GM23338 (cell line): ENCODE data around the gene MRAS. TPM values are rescaled to one million over a fixed set of nuclear protein-coding genes. Genes with fewer than 3 reads are reported as not detected.

Experiments used
- ATAC-seq: fragments of 200-7000 bp; cut with Tn5 transposase; 3 replicates; pipeline ENCODE4 v1.9.1; 2020
- DNase-seq: peaks from one replicate; pipeline ENCODE4 v3.0.0-alpha.2; 2015; ENCODE audit warnings: low spot score
- H2AFZ ChIP-seq: fragments of 200-600 bp; sonication (generic); 2 replicates; pipeline ENCODE4 v1.8.0; 2016; ENCODE audit warnings: antibody characterized with exemption, mild to moderate bottlenecking, moderate library complexity
- H3F3A ChIP-seq: fragments of 200-600 bp; sonication (generic); replicated peaks from 2 replicates; pipeline ENCODE4 v1.8.0; 2017; ENCODE audit warnings: antibody characterized with exemption, mixed run types, low read depth
- H3K27ac ChIP-seq: fragments of 200-600 bp; sonication (generic); 2 replicates; pipeline ENCODE4 v1.6.1; 2016; ENCODE audit warnings: low read depth
- H3K27me3 ChIP-seq: fragments of 200-600 bp; sonication (generic); 2 replicates; pipeline ENCODE4 v1.8.0; 2016; ENCODE audit warnings: mild to moderate bottlenecking, mixed run types, moderate library complexity; ENCODE audit not compliant: insufficient read depth
- H3K36me3 ChIP-seq: fragments of 200-600 bp; sonication (generic); 2 replicates; pipeline ENCODE4 v1.8.0; 2016; ENCODE audit warnings: mild to moderate bottlenecking; ENCODE audit not compliant: insufficient read depth
- H3K4me1 ChIP-seq: fragments of 200-600 bp; sonication (generic); 2 replicates; pipeline ENCODE4 v1.8.0; 2016; ENCODE audit warnings: mild to moderate bottlenecking, moderate library complexity; ENCODE audit not compliant: insufficient read depth
- H3K4me2 ChIP-seq: fragments of 200-600 bp; sonication (generic); 2 replicates; pipeline ENCODE4 v1.7.1; 2017; ENCODE audit warnings: mixed run types
- H3K4me3 ChIP-seq: fragments of 200-600 bp; sonication (generic); 2 replicates; pipeline ENCODE4 v1.6.1; 2016; ENCODE audit warnings: mixed run types
- H3K79me2 ChIP-seq: fragments of 200-600 bp; sonication (generic); replicated peaks from 2 replicates; pipeline ENCODE4 v1.8.0; 2017; ENCODE audit warnings: mild to moderate bottlenecking; ENCODE audit not compliant: insufficient read depth
- H3K9me2 ChIP-seq: fragments of 200-600 bp; sonication (generic); 2 replicates; pipeline ENCODE4 v1.8.0; 2017; ENCODE audit not compliant: insufficient read depth
- H4K20me1 ChIP-seq: fragments of 200-600 bp; sonication (generic); replicated peaks from 2 replicates; pipeline ENCODE4 v1.8.0; 2017; ENCODE audit warnings: mild to moderate bottlenecking; ENCODE audit not compliant: insufficient read depth
- H3K27ac Mint-ChIP-seq: 2 replicates; pipeline ENCODE4 v1.8.0; 2020; ENCODE audit warnings: inconsistent platforms, mild to moderate bottlenecking, moderate library complexity, mixed read lengths
- H3K27me3 Mint-ChIP-seq: 3 replicates; pipeline ENCODE4 v1.8.0; 2022; ENCODE audit warnings: low read depth, mild to moderate bottlenecking, moderate library complexity, mixed read lengths, inconsistent platforms; ENCODE audit not compliant: insufficient read depth, poor library complexity
- H3K36me3 Mint-ChIP-seq: 3 replicates; pipeline ENCODE4 v1.8.0; 2021; ENCODE audit warnings: low read depth, mild to moderate bottlenecking, inconsistent platforms, moderate library complexity, mixed read lengths
- H3K4me1 Mint-ChIP-seq: 3 replicates; pipeline ENCODE4 v1.8.0; 2020; ENCODE audit warnings: mild to moderate bottlenecking, inconsistent platforms, mixed read lengths
- H3K4me3 Mint-ChIP-seq: 3 replicates; pipeline ENCODE4 v1.8.0; 2021; ENCODE audit warnings: moderate library complexity, mild to moderate bottlenecking, inconsistent platforms, mixed read lengths
- H3K9me3 Mint-ChIP-seq: 3 replicates; pipeline ENCODE4 v1.8.0; 2020; ENCODE audit warnings: moderate library complexity, mild to moderate bottlenecking, inconsistent platforms, mixed read lengths
- CTCF ChIP-seq, 2 experiments: fragments of 200-600 bp in 1 of 2; sonication (generic) in 1 of 2; conservative IDR thresholded peaks; 2 replicates each; pipeline versions ENCODE4 v1.5.1 to v1.6.1; 2016 to 2017; ENCODE audit warnings: antibody characterized with exemption in 2 of 2, low read depth in 2 of 2, mild to moderate bottlenecking in 2 of 2, moderate library complexity in 1 of 2
- EZH2 ChIP-seq: fragments of 200-600 bp; sonication (generic); IDR thresholded peaks from one replicate; pipeline ENCODE4 v1.8.0; 2017; ENCODE audit warnings: antibody characterized with exemption, mild to moderate bottlenecking, low read depth; ENCODE audit not compliant: unreplicated experiment
- JUNB ChIP-seq: IDR thresholded peaks from one replicate; pipeline ENCODE4 v1.6.1; 2016; ENCODE audit warnings: antibody characterized with exemption; ENCODE audit not compliant: unreplicated experiment
- NANOG ChIP-seq: IDR thresholded peaks from 2 replicates; pipeline ENCODE4 v1.6.1; 2016; ENCODE audit warnings: antibody characterized with exemption, borderline replicate concordance
- POLR2AphosphoS5 ChIP-seq: IDR thresholded peaks from 2 replicates; pipeline ENCODE4 v1.6.1; 2016; ENCODE audit warnings: antibody characterized with exemption, low read depth
- STAT1 ChIP-seq: IDR thresholded peaks from one replicate; pipeline ENCODE4 v1.6.1; 2016; ENCODE audit warnings: antibody characterized with exemption; ENCODE audit not compliant: unreplicated experiment
- ZNF331 ChIP-seq: fragments of 250-450 bp; sonication (Bioruptor Pico); IDR thresholded peaks from 2 replicates; pipeline ENCODE4 v1.5.0; 2020; ENCODE audit warnings: low read depth, mild to moderate bottlenecking, moderate library complexity
- polyA plus RNA-seq: library from polyadenylated mRNA; unstranded; fragments of >200 nt; fragmentation: Nextera tagmentation; extraction: Ambion mirVana; gene quantifications from 2 replicates; pipeline ENCODE4 v1.2.1, GENCODE V29; 2016
- total RNA-seq: library from RNA; depleted of rRNA; stranded (reverse); fragments of >200 nt; shearing (Covaris generic); gene quantifications from 2 replicates; pipeline ENCODE4 v1.2.3, GENCODE V29; 2014
- TF ChIP-seq, protein P1 (sequence below): IDR thresholded peaks from 2 replicates; pipeline ENCODE4 v1.6.1; 2016; ENCODE audit warnings: antibody characterized with exemption

The MRAS gene
- total and polyA plus RNA-seq, 2 experiments from 2014 or later, result 9.1 to 10.2 TPM

DNA sequence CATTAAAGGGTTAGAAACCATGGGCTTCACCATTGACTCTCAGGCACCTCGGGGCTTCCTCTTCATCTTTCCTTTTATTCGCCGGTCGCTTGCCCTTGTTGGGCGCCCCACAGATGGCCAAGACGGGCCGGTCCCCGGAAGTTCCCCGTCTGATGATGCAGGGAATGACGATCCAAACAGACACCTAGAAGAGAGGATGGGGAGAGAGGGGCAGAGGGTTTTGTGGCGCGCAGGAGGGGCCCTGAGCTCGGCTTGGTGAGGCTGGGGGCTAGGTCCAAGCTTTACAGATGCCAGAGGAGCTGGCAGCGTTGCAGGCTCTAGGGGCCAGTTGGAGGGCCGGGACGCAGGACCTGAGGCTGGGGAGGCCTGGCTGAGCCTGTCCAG, 85.5 kb downstream of the MRAS start (continued):
- no peak for TF ChIP-seq CTCF (conservative IDR thresholded peaks at IDR 0.05; ENCODE audit: low read depth in 2 of 2)
- TF ChIP-seq EZH2, result no peak
- TF ChIP-seq STAT1, result no peak
- no peak for TF ChIP-seq ZNF331 (CRISPR knock-in tag)

DNA sequence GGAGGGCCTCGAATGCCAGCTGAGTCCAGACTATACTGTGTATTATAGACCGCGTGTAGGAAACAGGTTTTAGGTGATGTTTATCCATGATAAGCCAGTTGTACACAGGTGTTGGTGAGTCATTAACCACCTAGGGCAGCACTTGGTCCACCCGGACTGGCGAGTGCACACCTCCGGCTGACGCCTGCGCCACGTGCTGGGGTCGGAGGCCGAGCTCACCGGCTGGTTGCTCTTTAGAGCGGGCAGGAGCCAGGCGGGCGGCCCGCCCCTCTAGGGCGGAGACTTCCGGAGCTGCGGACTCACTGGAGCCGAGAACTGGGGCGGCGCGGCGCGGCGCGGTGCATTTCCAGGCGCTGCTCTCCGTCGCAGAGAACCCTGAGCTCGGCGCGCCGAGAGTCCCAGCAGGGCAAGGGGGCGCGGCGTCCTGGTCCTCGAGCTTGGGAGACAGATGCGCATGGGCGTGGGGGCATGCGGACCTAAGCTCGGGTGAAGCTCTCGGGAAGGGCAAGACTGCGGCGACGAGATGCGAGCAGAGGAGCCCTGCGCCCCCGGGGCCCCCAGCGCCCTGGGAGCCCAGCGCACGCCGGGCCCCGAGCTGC, 86.0 kb downstream of the MRAS start, which contains the start of gene ESYT3:
Gene ESYT3 (plus strand): TSS at position 341 of the 599 bp plus-strand sequence. CDS start 183 bp downstream, at position 524.
- Mint-ChIP-seq H3K27me3 (peaks cover 45% of the 10 kb centered on the region), H3K4me3 (peak within 1 kb of the TSS; percentile 75), H3K4me1 (peaks cover 9% of the 10 kb centered on the region), H3K36me3 (peaks cover 2% of the 10 kb centered on the region; the same call in 1 of the 3 replicates), H3K27ac (no peak within 1 kb of the TSS), H3K9me3 (peaks cover 13% of the 10 kb centered on the region)
- peaks cover 52% of the 10 kb centered on the region for H3K27me3 ChIP-seq
- 0 out of 2 replicates have a peak, but pooled peaks cover 4% of the 10 kb centered on the region for H3F3A ChIP-seq
- H3K27ac ChIP-seq, result no peak within 1 kb of the TSS
- H3K36me3 ChIP-seq, result no peaks in the 10 kb centered on the region
- H2AFZ ChIP-seq, result peak within 1 kb of the TSS; percentile 97
- H3K4me3 ChIP-seq, result peak within 1 kb of the TSS; percentile 86
- no peak; the same call in 1 of the 2 replicates for TF ChIP-seq NANOG
- TF ChIP-seq POLR2AphosphoS5, result peak; percentile 79
- H3K4me1 ChIP-seq, result peaks cover 7% of the 10 kb centered on the region; the same call in 1 of the 2 replicates
- no peaks in the 10 kb centered on the region for H3K79me2 ChIP-seq
- peaks cover 9% of the 10 kb centered on the region for H4K20me1 ChIP-seq
- peak; percentile 90 for ATAC-seq
- peak within 1 kb of the TSS; percentile 98 for H3K4me2 ChIP-seq
- no peaks in the 10 kb centered on the region for H3K9me2 ChIP-seq
- DNase-seq, result peak; percentile 89

GRCh38 chr3:138434875-138435772, 86.7 kb downstream of the MRAS start:
- peak overlapping the region; percentile 86 for H3K4me3 ChIP-seq
- peak; percentile 60 for ATAC-seq
- H3K27me3 Mint-ChIP-seq, result peaks cover 46% of the 10 kb centered on the region
- H3K79me2 ChIP-seq, result no peaks in the 10 kb centered on the region
- 0 out of 2 replicates have a peak, but pooled peaks cover 4% of the 10 kb centered on the region for H3F3A ChIP-seq
- no peak overlapping the region for H3K27ac ChIP-seq
- TF ChIP-seq, protein P1, sequence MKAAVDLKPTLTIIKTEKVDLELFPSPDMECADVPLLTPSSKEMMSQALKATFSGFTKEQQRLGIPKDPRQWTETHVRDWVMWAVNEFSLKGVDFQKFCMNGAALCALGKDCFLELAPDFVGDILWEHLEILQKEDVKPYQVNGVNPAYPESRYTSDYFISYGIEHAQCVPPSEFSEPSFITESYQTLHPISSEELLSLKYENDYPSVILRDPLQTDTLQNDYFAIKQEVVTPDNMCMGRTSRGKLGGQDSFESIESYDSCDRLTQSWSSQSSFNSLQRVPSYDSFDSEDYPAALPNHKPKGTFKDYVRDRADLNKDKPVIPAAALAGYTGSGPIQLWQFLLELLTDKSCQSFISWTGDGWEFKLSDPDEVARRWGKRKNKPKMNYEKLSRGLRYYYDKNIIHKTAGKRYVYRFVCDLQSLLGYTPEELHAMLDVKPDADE, result no peak
- TF ChIP-seq EZH2 (peak; percentile 70), JUNB (no peak)
- H3K4me1 ChIP-seq, result peaks cover 7% of the 10 kb centered on the region; the same call in 1 of the 2 replicates
- no peak overlapping the region for H3K27ac Mint-ChIP-seq
- H3K9me2 ChIP-seq, result no peaks in the 10 kb centered on the region
- peak; percentile 64 for DNase-seq
- H3K4me3 Mint-ChIP-seq, result peak overlapping the region; percentile 75
- peaks cover 9% of the 10 kb centered on the region for H4K20me1 ChIP-seq
- peak overlapping the region; percentile 97 for H2AFZ ChIP-seq
- H3K27me3 ChIP-seq, result peaks cover 52% of the 10 kb centered on the region
- H3K9me3 Mint-ChIP-seq, result peaks cover 13% of the 10 kb centered on the region
- H3K36me3 Mint-ChIP-seq, result peaks cover 2% of the 10 kb centered on the region; the same call in 1 of the 3 replicates
- H3K4me2 ChIP-seq, result peak overlapping the region; percentile 98
- peaks cover 9% of the 10 kb centered on the region for H3K4me1 Mint-ChIP-seq
- H3K36me3 ChIP-seq, result no peaks in the 10 kb centered on the region
